HG03097 (cell line): ENCODE measurements around the gene GSTA5.
A peak's percentile ranks its signal among the peaks of the same experiment; 100 is the strongest.
"Not testable (repeated sequence)": the region's sequence is repeated elsewhere in the genome, so short reads cannot be mapped to it uniquely, and the experiment has no call there.

Experiments used
- ATAC-seq: cut with Tn5 transposase; IDR thresholded peaks from one replicate; pipeline ENCODE4 v1.9.1; 2021; ENCODE audit not compliant: unreplicated experiment, low FRiP score

The GSTA5 gene

DNA sequence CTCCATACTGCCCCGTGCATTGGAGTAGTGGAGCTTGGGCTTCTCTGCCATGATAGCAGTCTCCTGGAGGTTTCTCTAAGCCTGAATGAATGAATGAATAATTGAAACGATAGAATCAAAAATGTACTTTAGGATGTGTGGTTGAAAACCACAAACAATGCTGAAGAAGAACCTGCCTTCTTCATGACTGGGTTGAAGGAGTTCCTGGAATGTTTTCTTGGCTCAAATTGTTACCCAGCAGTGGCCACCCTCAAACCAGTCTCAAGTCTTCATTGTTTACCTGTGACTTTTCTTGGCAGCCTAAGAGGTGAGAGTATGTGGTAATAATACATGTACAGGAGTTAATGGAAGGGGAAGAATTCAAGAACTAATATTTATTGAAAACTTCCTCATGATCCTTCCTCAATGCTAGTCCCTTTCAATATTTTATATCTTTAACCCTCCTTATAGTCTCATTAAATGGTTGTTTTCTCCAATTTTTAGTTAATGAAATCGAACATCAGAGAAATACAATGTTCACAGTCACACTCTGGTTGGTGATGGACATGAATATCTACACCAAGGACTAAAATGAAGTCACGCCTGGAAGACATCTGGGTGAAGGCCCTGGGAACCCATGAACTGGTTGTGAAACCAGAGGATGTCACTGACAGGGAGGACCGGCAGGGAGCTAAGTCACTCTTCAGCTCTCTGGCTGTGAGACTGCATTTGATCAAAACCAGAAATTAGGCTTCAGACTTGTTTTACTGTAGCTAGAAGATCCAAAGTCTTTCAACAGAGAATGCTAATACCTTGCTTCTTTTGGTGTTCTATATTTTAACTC lies at the start of gene GSTA5:
Gene GSTA5 (minus strand): TSS at position 51 of the 823 bp plus-strand sequence.
- ATAC-seq = no peak

DNA sequence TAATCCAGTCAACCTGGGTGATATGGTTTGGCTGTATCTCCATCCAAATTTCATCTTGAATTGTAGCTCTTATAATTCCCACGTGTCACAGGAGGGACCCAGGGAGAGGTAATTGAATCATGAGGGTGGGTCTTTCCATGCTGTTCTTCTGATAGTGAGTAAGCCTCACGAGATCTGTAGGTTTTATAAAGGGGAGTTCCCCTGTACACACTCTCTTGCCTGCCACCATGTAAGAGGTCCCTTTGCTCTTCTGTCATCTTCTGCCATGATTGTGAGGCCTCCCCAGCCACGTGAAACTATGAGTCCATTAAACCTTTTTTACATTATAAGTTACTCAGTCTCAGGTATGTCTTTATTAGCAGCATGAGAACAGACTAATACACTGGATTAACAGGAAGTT lies 49.4 kb upstream of the GSTA5 start:
- ATAC-seq = no peak

- ATAC-seq = no peak
Observed at GRCh38 chr6:52887910-52888524, 47.4 kb upstream of the GSTA5 start.

GRCh38 chr6:52881996-52882841 lies 41.6 kb upstream of the GSTA5 start:
- peak; percentile 99 for ATAC-seq

- ATAC-seq = no peak
Observed at GRCh38 chr6:52881662-52881995, 41.0 kb upstream of the GSTA5 start.

DNA sequence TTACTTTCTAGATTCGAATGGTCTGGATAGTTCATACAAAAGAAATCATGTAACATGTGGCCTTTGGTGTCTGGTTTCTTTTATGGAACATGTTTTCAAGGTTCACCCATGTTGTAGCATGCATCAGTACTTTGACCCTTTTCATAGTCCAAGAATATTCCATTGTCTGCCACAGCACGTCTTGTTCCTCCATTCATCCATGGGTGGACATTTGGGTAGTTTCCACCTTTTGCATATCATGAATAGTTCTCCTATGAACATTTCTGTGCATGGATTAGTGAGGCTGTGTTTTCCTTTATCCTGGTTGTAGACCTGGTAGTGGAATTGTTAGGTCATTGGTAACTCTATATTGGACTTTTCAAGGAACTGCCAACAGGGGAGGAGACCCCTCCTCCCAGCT lies 37.2 kb upstream of the GSTA5 start:
- ATAC-seq = no peak

DNA sequence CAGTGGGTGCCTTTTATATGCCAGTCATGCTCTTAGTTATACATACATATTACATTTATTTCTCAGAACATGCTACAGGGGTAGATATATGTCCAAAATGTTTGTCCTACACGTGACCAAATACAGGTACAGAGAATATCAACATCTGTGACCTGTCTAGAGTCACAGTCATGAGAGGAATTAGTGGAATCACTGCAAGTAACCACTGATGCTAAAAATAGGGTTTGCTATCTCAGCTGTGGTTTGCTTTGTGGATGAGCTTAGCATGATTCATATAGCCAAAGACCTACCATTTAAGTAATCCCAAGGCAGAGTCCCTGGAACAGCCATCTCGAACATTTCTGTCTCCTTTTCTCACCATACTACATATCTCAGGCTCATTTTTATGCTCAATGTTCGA lies 36.6 kb upstream of the GSTA5 start:
- ATAC-seq = no peak

DNA sequence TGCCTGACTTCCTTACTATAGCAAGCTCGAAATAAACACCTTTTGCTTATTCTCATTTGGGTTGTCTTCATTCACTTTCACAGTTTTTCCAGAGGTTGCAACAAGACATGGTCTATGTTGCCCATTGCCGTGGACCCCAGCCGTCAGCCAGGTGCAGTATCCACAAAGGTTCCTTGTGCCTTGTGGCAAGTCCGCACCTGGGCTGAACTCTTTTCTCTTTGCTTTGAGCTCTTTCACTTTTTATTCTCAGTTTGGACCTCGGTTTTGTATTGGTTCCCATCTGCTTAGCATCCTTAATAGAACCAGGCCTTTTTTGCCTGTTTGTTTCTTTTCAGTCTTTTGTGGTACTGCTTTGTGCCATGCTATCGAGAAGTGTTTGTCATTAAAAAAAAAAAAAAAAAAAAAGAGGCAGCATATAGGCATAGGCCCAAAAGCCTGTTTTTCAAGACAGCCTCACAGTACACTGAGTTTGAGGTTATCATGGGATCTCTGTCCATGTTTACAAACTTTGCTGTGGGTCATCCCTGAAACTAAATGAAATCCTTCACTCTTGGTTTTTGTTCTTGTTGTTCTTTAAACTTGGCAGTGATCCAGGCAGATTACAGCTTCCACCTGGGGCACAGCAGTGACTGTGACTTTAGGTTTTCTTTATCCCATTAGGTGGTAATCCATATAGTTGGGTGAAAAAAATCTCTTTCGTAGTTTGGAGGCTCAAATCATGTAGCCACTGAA lies 35.6 kb upstream of the GSTA5 start:
- no peak for ATAC-seq

DNA sequence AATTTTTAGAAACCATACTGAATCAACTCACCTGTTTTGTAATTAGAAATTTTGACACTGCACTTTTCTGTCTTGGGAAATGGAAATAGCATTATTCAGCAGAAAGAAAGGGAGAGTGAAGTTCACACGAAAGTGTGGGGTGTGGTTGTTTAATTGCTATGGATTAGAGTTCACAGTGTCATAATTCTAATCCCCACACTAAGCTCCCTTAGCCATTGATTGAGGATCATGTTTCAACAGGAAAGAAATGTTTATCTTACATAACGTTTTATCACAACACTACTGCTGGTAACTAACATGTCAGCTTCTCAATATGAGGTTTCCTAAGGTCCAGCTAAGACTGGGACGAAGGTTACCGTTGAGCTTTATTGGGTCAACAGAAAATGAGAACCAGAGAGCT lies 31.4 kb upstream of the GSTA5 start:
- ATAC-seq = no peak

- ATAC-seq = no peak
Observed at GRCh38 chr6:52871621-52872020, 31.0 kb upstream of the GSTA5 start.

GRCh38 chr6:52870335-52871091 lies 29.9 kb upstream of the GSTA5 start:
- not testable (repeated sequence) for ATAC-seq

- ATAC-seq = not testable (repeated sequence)
Observed at GRCh38 chr6:52868899-52869298, 28.3 kb upstream of the GSTA5 start.

DNA sequence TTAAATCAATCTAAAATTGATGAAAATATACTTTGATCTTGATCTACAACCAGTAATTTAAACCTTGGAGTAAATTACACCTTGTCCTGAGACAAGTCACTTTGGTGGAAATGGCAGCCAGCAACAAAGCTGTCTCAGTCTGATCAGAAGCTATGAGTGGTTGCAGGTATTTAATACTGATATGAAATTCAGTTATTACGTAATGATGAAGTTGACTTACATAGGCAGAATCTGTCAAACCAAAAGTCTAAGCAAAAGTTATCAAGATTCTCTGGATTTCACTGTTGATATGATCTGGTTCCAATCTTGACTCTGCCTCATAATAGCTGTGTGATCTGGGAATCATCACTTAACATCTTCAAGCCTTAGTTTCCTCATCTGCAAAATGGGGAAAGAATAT lies 27.6 kb upstream of the GSTA5 start:
- ATAC-seq = no peak

DNA sequence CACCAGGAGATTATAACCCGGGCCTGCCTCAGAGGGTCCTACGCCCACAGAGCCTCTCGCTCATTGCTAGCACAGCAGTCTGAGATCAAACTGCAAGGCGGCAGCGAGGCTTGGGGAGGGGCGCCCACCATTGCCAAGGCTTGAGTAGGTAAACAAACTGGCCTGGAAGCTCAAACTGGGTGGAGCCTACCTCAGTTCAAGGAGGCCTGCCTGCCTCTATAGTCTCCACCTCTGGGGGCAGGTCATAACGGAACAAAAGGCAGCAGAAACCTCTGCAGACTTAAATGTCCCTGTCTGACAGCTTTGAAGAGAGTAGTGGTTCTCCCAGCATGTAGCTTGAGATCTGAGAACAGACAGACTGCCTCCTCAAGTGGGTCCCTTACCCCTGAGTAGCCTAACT lies 20.5 kb upstream of the GSTA5 start:
- not testable (repeated sequence) for ATAC-seq

DNA sequence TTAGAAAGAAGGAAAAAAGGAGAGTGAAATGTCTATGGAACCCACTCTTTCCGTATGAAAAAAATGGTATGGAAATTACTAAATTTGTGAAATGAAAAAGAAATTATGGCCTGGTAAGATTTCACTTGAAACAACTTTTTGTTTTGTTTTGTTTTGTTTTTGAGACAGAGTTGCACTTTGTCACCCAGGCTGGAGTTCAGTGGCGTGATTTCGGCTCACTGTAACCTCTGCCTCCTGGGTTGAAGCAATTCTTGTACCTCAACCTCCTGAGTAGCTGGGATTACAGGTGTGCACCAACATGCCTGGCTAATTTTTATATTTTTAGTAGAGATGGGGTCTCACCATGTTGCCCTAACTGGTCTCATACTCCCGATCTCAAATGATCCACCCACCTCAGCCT lies 17.8 kb upstream of the GSTA5 start:
- ATAC-seq = no peak

- ATAC-seq = not testable (repeated sequence)
Observed at GRCh38 chr6:52856137-52856536, 15.5 kb upstream of the GSTA5 start.

- no peak for ATAC-seq
Observed at GRCh38 chr6:52849137-52849536, 8.5 kb upstream of the GSTA5 start.

- ATAC-seq = no peak
Observed at GRCh38 chr6:52846002-52846401, 5.4 kb upstream of the GSTA5 start.

DNA sequence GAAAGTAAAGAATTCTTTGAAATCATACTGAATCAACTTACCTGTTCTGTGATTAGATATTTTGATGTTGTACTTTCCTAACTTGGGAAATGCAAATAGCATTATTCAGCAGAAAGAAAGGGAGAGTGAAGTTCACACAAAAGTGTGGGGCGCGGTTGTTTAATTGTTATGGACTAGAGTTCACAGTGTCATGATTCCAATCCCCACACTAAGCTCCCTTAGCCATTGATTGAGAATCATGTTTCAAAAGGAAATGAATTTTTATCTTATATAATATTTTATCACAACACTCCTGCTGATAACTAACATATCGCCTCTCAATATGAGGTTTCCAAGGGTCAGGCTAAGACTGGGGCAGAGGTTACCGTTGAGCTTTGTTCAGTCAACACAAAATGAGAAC lies 3.0 kb upstream of the GSTA5 start:
- no peak for ATAC-seq
